Stimulated activated naive CD4-positive, alpha-beta T cell (primary cell): ENCODE results near the gene PTPRE.

Source experiments
- DNase-seq, 6 experiments: peaks; one replicate each; lab custom pipeline; 2025; lab: John Stamatoyannopoulos, UW

Gene PTPRE

GRCh38 chr10:128095027-128095752 is 188.3 kb downstream of the PTPRE start:
- DNase-seq, result peak in 2 of 6 experiments; percentile 6 to 45

DNA sequence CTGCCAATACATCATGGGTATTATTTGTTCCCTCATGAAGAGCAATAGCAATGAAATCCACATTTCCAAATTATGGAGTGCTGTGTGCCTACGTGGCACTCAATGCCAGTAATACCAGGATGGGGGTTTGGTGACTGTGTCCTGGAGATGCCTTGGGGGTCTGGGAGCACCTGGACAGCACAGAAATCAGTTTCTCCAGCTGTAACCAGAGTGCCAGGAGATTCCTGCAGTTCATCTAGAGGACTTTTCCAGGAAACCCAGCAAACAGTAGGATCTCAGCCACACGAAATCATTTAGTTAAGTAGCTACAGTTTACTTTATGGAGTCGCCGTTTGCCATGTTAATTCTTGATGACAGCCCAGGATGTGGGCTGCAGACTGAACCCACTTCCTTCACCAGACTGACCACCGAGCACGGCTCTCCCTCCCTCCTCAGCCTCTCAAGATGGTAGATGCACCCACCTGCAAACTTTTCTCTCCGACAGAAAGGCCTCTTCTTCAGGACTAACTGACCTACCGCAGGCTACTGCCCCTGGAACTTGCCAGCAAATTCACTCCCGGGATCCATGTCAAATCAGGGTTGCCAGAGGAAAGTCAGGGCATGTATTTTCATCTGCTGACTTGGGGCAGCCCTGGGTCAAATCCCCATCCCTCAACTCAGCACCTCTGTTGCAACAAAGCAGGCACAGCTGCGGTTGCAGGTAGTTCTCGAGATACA is 189.0 kb downstream of the PTPRE start:
- no peak for DNase-seq

- no peak for DNase-seq
Observed at GRCh38 chr10:128096486-128097199, 189.7 kb downstream of the PTPRE start.

DNA sequence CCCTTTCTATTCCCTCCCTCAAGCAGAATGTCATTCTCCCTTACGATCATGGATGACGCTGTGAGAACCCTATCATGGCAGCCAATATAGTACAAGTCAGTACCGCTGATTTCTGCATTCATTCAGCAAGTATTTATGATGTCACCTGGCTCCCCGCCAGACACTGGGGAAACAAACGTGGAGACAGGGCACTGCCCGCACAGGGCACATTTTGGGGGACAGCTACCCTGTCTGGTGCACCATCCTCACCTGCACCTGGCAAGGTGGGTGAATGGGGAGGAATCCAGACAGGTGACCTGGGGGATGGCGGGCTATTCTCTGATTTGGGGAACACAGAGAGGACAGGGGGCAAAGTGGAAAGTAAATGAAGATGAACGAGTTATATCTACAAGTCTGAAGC is 190.9 kb downstream of the PTPRE start:
- DNase-seq, result no peak

DNA sequence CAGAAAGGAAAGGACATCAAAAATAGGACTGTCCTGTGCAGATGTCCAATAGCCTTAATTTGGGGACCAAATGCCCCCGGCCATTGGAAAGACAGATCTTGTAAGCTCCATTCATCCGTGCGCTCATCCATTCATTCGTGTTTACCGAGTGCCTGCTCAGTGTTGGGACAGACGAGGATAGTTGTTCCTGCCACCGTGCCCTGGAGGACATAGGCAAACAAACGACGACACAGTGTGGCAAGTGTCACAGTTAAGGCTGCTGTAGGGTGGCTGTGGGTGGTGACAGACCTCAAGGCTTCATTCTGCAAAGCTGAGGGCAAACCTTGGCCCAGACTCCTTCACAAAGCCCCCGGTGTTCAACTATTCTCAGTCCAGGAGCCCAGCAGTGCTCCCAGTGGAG is 191.7 kb downstream of the PTPRE start:
- no peak for DNase-seq

- DNase-seq, result no peak
Observed at GRCh38 chr10:128099901-128100300, 193.0 kb downstream of the PTPRE start.

DNA sequence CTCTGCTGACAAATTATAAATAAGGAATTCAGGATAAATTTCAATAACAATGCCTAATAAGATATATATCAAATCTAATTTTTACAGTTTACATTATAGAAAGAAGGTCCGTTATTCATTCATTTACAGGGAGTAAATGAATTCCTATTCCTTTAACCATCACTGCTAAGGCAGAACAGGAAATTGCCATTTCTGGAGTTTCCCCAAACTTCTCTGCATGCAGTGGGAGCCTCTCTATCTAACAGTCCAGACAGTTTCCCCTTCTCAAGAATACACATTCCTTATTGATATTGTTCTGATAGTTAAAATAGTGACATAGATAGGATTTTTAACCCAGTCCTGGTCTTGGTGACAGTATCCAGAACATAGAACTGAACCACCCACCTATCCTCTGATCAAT is 195.0 kb downstream of the PTPRE start:
- DNase-seq, result no peak

DNA sequence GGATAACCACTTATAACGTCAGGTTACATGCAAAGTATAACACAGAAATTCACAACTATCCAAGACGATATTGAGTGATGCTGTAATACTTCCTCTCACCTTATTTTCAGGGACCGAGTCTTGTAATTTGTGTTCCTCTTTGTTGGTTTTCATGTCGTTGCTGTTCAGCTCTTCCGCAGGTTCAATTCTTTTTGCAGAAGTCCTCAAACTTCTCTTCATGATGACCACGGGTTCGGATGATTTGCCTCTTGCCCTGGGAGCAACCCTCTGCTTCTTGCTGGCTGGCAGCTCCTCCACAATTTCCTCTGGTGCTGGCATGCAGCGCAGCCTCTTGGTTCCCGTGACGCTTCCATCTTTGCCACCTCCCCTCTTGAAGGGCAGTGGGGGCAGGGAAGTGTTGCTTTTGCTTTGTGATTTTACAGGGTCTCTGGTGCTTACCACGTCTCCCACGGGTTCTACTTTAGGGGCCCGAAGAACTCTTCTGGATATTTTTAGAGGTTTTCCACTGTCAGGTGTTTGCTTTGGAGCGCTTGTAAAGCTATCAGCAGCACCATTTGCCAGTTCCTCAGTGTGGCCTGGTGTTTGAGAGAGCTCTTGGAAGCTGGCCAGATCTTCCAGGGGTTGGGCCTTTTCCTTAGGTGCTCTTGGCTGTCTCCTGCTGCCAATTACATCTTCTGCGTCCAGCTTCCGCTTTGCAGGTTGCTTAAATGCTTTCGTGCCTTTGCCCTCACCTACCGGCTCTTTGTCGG is 195.8 kb downstream of the PTPRE start:
- no peak for DNase-seq

- peak in 4 of 6 experiments; percentile 25 to 66 (median 60) for DNase-seq
Observed at GRCh38 chr10:128103229-128103714, 196.4 kb downstream of the PTPRE start.

DNA sequence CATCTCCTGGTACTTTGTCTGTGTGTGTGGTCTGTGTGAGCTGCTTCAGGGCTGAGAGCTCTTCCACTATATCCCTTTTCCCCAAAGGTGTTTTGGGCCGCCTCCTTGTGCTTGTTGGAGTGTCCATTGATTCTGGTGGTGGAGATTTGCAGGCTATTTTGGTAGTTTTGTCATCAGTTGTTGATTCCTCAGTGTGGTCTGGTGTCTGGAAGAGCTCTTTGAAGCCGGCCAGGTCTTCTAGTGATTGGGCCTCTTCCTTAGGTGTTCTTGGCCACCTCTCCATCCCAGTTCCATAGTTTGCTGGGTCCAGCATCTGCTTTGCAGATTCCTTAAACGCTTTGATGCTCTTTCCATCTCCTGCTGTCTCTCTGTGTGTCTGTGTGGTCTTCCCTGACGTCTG is 198.5 kb downstream of the PTPRE start:
- DNase-seq, result no peak

GRCh38 chr10:128109707-128110106 is 202.8 kb downstream of the PTPRE start:
- DNase-seq, result no peak

GRCh38 chr10:128110339-128110738 is 203.4 kb downstream of the PTPRE start:
- no peak for DNase-seq

- no peak for DNase-seq
Observed at GRCh38 chr10:128111696-128112095, 204.8 kb downstream of the PTPRE start.

DNA sequence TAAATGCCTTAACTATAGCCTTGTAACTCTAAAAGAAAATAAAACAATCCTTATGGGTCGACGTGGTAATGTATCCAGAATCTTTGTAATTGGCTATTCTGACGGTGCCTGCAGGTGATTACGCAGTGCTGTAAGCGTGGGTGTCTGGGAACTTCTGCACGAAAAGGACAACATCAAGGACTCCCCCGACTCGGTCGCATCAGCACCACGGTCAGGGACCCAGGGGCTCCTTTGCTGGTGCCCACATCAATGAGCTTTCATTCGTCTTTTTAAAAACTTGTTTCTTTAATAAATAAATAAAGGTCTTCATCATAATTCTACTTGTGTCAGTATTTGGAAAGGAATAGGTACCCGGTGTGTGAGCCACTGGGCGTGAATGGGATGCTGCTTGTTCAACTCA is 206.1 kb downstream of the PTPRE start:
- no peak for DNase-seq

DNA sequence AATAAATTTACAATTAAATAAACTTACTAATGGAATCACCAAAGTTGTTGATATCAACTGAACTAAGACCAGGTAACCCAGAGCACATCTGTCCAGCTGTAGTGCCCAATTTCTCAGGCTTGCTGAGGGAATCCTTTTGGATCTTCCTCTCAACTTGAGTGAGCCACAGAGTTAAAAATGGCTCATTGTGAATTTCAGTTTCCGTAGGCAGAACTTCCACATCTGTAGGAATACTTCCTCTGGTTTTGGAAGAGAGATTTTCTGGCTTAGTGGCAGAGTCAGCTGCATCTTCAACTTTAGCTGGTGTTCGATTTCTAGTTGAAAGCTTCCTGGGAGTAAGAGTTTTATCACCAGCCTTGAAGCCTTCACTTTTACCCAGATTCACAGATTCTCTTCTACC is 208.0 kb downstream of the PTPRE start:
- DNase-seq, result no peak

GRCh38 chr10:128115356-128115755 is 208.5 kb downstream of the PTPRE start:
- no peak for DNase-seq

GRCh38 chr10:128116187-128116586 is 209.3 kb downstream of the PTPRE start:
- DNase-seq, result no peak

GRCh38 chr10:128116851-128117615 is 210.1 kb downstream of the PTPRE start:
- no peak for DNase-seq

- DNase-seq, result no peak
Observed at GRCh38 chr10:128121750-128122412, 215.0 kb downstream of the PTPRE start.

- no peak for DNase-seq
Observed at GRCh38 chr10:128122931-128123330, 216.0 kb downstream of the PTPRE start.

DNA sequence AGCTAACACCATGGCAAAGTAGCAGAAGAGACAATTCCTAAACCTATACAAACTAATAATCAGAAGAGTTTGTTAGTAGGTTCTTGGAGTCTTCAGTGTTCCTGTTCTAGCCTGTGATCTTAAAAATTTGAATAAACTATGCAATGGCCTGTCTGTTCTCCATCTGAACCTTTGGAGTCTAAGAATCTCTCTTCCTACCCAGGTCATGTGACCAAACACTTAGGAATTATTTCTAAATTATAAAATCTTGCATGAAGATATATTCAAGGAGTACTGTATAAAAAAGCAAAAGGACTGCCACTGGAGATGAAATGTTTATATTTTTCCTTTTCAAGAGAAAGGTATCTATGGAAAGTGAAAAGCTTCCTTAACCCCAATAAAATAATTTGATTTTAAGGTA is 216.9 kb downstream of the PTPRE start:
- no peak for DNase-seq
